GM19043 (cell line): Measurements from ENCODE around the gene ITIH2.
"Not testable (repeated sequence)": the region's sequence is repeated elsewhere in the genome, so short reads cannot be mapped to it uniquely, and the experiment has no call there.

Source experiments
- ATAC-seq: cut with Tn5 transposase; IDR thresholded peaks from one replicate; pipeline ENCODE4 v1.9.1; 2021; ENCODE audit warnings: low read depth; ENCODE audit not compliant: unreplicated experiment

ITIH2 gene

GRCh38 chr10:7696545-7696944 is 6.6 kb upstream of the ITIH2 start:
- ATAC-seq, result no peak

GRCh38 chr10:7697426-7697825 is 5.7 kb upstream of the ITIH2 start:
- no peak for ATAC-seq

GRCh38 chr10:7700577-7701125 is 2.5 kb upstream of the ITIH2 start:
- ATAC-seq, result no peak

GRCh38 chr10:7701158-7701742 is 1.9 kb upstream of the ITIH2 start:
- ATAC-seq, result no peak

- no peak for ATAC-seq
Measured at GRCh38 chr10:7702288-7702812, 766 bp upstream of the ITIH2 start.

- no peak for ATAC-seq
Measured at GRCh38 chr10:7704071-7705016, 1.2 kb downstream of the ITIH2 start.

- ATAC-seq, result no peak
Measured at GRCh38 chr10:7705341-7705740, 2.2 kb downstream of the ITIH2 start.

GRCh38 chr10:7706534-7707073 is 3.5 kb downstream of the ITIH2 start:
- no peak for ATAC-seq

GRCh38 chr10:7707102-7707501 is 4.0 kb downstream of the ITIH2 start:
- no peak for ATAC-seq

GRCh38 chr10:7707858-7708622 is 4.9 kb downstream of the ITIH2 start:
- no peak for ATAC-seq

GRCh38 chr10:7708832-7709231 is 5.7 kb downstream of the ITIH2 start:
- no peak for ATAC-seq

- ATAC-seq, result no peak
Measured at GRCh38 chr10:7710446-7710845, 7.3 kb downstream of the ITIH2 start.

- ATAC-seq, result not testable (repeated sequence)
Measured at GRCh38 chr10:7711075-7711474, 8.0 kb downstream of the ITIH2 start.

- no peak for ATAC-seq
Measured at GRCh38 chr10:7715515-7715914, 12.4 kb downstream of the ITIH2 start.

- ATAC-seq, result no peak
Measured at GRCh38 chr10:7717767-7718166, 14.7 kb downstream of the ITIH2 start.

GRCh38 chr10:7718685-7719084 is 15.6 kb downstream of the ITIH2 start:
- ATAC-seq, result no peak

GRCh38 chr10:7720478-7720877 is 17.4 kb downstream of the ITIH2 start:
- no peak for ATAC-seq

- ATAC-seq, result no peak
Measured at GRCh38 chr10:7722927-7723529, 19.9 kb downstream of the ITIH2 start.

- ATAC-seq, result no peak
Measured at GRCh38 chr10:7734821-7735220, 31.7 kb downstream of the ITIH2 start.
